ENCODE results near the gene STAG1.

GRCh38 chr3:136752172-136752421 is at the start of gene STAG1:
- no peak for TF ChIP-seq ZBTB33 (IDR thresholded peaks at IDR 0.05; ENCODE audit: borderline replicate concordance, low read depth)
- TF ChIP-seq EZH2phosphoT487 (IDR thresholded peaks at IDR 0.05; ENCODE audit: borderline replicate concordance, low read depth) = no peak
- peak; percentile 87 for TF ChIP-seq CTCF (IDR thresholded peaks at IDR 0.05)
- no peak for TF ChIP-seq CHD2 (IDR thresholded peaks at IDR 0.05; ENCODE audit: low read length, partially characterized antibody)
- peak; percentile 34; the same call in 1 of the 2 replicates for TF ChIP-seq POLR2AphosphoS5 (IDR thresholded peaks at IDR 0.05; ENCODE audit: low read depth, low read length)
- no peak for TF ChIP-seq FOXJ3 (CRISPR knock-in tag; IDR thresholded peaks at IDR 0.05)
- no peak for TF ChIP-seq REST (IDR thresholded peaks at IDR 0.05; ENCODE audit: low read depth, low read length)
- TF ChIP-seq MAX (IDR thresholded peaks at IDR 0.05; ENCODE audit: low read depth) = no peak; the same call in 1 of the 2 replicates
- peak; percentile 47; the same call in 1 of the 2 replicates for TF ChIP-seq TAF1 (IDR thresholded peaks at IDR 0.05; ENCODE audit: borderline replicate concordance, low read depth, low read length)
- no peak for TF ChIP-seq EP300 (IDR thresholded peaks at IDR 0.05; ENCODE audit: borderline replicate concordance in 1 of 2, low read depth in 1 of 2, low read length in 1 of 2)
- no peak for TF ChIP-seq TCF12 (IDR thresholded peaks at IDR 0.05)
